Measurements from ENCODE around the gene SOBP.

The SOBP gene

DNA sequence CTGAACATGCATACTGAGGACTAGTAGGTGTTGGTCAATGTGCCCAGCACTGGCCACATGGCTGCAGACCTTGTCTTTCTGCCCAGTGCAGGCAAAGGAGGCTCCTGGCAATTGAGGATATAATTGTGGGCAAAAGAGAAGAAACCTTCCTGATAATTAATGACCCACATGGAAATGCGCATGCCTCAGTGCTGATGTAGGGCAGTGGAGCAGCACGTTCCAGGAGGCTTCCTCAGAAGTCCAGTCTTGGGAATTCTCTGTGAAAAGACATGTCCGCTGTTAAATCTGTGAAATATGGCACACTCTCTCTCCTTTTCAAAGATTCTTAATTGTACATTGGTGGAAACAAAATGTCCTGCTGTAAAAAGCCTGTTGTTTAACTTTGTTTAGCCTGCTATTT is 34.7 kb downstream of the SOBP start:
- TF ChIP-seq, protein P1, sequence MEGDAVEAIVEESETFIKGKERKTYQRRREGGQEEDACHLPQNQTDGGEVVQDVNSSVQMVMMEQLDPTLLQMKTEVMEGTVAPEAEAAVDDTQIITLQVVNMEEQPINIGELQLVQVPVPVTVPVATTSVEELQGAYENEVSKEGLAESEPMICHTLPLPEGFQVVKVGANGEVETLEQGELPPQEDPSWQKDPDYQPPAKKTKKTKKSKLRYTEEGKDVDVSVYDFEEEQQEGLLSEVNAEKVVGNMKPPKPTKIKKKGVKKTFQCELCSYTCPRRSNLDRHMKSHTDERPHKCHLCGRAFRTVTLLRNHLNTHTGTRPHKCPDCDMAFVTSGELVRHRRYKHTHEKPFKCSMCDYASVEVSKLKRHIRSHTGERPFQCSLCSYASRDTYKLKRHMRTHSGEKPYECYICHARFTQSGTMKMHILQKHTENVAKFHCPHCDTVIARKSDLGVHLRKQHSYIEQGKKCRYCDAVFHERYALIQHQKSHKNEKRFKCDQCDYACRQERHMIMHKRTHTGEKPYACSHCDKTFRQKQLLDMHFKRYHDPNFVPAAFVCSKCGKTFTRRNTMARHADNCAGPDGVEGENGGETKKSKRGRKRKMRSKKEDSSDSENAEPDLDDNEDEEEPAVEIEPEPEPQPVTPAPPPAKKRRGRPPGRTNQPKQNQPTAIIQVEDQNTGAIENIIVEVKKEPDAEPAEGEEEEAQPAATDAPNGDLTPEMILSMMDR (IDR thresholded peaks at IDR 0.05; ENCODE audit: poor library complexity, severe bottlenecking): no peak
- no peaks in the 10 kb centered on the region for H3K36me3 ChIP-seq (ENCODE audit: low read depth)
- H3K4me3 ChIP-seq (ENCODE audit: severe bottlenecking): no peak overlapping the region
- no peaks in the 10 kb centered on the region for H3K4me1 ChIP-seq (ENCODE audit: insufficient read depth, poor library complexity, severe bottlenecking)
- H3K9me3 ChIP-seq (ENCODE audit: severe bottlenecking): no peaks in the 10 kb centered on the region
- H3K27ac ChIP-seq (ENCODE audit: poor library complexity, severe bottlenecking): no peak overlapping the region
- no peak for DNase-seq (ENCODE audit: low spot score)
- no peak for ATAC-seq (ENCODE audit: low read depth)
- H3K27me3 ChIP-seq (ENCODE audit: insufficient read depth, poor library complexity, severe bottlenecking): no peaks in the 10 kb centered on the region

DNA sequence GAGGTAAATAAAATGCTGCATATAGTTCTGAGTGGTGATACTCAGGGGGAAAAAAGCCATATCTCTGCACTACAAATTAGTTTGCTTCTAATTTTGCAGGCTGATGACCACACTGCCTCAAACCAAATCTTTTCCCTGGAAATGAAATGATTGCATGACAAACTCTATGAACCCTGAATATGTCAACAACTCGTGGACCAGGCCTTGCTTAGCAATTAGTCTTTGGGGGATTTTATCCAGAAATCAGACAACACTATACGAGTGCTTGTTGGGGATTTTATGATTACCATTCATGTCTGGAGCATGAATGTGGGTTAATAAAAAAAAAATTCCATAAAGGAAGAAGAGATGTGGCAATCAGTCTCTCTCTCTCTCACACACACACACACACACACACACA is 42.0 kb downstream of the SOBP start:
- Histone ChIP-seq H3K36me3 (ENCODE audit: low read depth) (no peaks in the 10 kb centered on the region), H3K4me3 (ENCODE audit: severe bottlenecking) (no peak overlapping the region), H3K27me3 (ENCODE audit: insufficient read depth, poor library complexity, severe bottlenecking) (no peaks in the 10 kb centered on the region), H3K9me3 (ENCODE audit: severe bottlenecking) (no peaks in the 10 kb centered on the region), H3K27ac (ENCODE audit: poor library complexity, severe bottlenecking) (no peak overlapping the region), H3K4me1 (ENCODE audit: insufficient read depth, poor library complexity, severe bottlenecking) (no peaks in the 10 kb centered on the region)
- DNase-seq (ENCODE audit: low spot score) (no peak), ATAC-seq (ENCODE audit: low read depth) (no peak)
- TF ChIP-seq, protein P1 (IDR thresholded peaks at IDR 0.05; ENCODE audit: poor library complexity, severe bottlenecking): no peak

DNA sequence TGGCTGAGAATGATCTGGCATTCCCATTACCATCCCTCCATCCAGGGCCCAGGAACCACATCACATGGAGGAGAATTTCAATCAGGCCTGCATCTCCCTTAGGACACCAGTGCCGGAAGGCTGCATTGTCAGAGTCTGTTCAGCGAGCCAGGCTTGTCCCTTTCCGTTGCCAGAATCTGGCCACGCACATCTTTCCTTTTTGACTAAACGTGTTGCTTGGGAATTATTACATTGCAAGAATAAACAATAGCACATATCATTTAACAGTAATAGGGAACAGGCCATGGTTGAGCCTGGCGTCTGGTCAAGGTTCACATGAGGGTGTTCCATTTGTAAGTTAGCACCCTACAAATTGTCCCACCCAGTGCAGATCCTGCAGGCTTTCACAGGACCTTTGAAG is 42.8 kb downstream of the SOBP start:
- Histone ChIP-seq H3K4me3 (ENCODE audit: severe bottlenecking) (no peak overlapping the region), H3K4me1 (ENCODE audit: insufficient read depth, poor library complexity, severe bottlenecking) (no peaks in the 10 kb centered on the region), H3K27ac (ENCODE audit: poor library complexity, severe bottlenecking) (no peak overlapping the region), H3K9me3 (ENCODE audit: severe bottlenecking) (no peaks in the 10 kb centered on the region), H3K36me3 (ENCODE audit: low read depth) (no peaks in the 10 kb centered on the region), H3K27me3 (ENCODE audit: insufficient read depth, poor library complexity, severe bottlenecking) (no peaks in the 10 kb centered on the region)
- ATAC-seq (ENCODE audit: low read depth): no peak
- DNase-seq (ENCODE audit: low spot score): no peak
- TF ChIP-seq, protein P1 (IDR thresholded peaks at IDR 0.05; ENCODE audit: poor library complexity, severe bottlenecking): no peak

DNA sequence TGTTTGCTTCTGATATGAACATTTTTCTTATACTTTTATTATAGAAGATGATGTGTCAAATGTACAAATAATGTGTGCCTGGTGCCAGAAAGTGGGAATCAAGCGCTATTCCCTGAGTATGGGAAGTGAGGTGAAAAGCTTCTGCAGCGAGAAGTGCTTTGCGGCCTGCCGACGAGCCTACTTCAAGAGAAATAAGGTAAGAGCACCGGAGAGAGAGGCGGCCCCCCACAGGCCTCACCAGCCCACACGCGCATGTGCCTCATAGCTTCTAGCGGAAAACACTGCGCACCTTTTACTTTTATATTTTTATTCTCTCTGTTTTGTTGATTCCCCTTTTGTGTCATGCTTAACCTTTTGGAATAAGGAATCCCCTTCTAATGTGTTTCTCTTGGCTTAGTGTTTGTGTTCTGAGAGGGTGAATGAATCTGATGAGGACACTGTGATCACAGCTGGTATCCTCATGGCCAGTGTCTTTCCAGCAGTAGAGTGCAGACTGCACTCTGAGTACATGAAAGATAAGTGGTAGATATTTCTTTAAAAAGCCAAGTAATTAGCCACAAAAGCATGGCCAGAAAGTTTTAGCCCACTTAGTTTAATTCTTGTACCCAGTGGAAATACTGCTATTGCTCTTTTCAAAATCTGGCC is 43.6 kb downstream of the SOBP start:
- no peaks in the 10 kb centered on the region for H3K4me1 ChIP-seq (ENCODE audit: insufficient read depth, poor library complexity, severe bottlenecking)
- DNase-seq (ENCODE audit: low spot score) (no peak), ATAC-seq (ENCODE audit: low read depth) (no peak)
- no peaks in the 10 kb centered on the region for H3K9me3 ChIP-seq (ENCODE audit: severe bottlenecking)
- H3K27me3 ChIP-seq (ENCODE audit: insufficient read depth, poor library complexity, severe bottlenecking): no peaks in the 10 kb centered on the region
- TF ChIP-seq, protein P1 (IDR thresholded peaks at IDR 0.05; ENCODE audit: poor library complexity, severe bottlenecking): no peak
- no peak overlapping the region for H3K27ac ChIP-seq (ENCODE audit: poor library complexity, severe bottlenecking)
- H3K36me3 ChIP-seq (ENCODE audit: low read depth): no peaks in the 10 kb centered on the region
- H3K4me3 ChIP-seq (ENCODE audit: severe bottlenecking): no peak overlapping the region

DNA sequence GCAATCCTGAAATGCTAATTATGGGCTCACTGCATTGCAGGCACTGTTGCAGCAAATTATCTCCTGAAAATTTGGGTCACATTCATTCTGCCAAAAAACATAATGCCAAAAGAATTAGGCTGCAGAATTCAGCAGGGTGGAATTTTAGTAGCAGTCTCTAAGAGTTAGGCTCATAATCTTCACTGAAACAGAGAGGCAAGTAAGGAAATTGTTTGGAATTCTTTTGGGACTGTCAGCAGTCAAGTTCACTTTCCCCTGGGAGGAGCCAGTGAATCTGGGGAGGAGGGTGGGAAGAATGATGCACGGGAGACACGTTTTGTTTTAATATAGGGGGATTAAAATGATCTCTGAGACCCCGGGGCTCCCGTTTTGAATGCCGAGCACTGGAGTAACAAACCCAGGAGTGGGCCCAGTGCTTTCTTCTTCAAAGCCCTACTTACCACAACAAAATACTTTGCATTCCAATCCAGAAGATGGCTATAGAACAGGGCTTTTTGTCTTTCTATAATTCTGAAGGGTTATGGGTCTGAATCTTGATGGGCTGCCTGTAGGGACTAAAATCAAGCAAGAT is 44.7 kb downstream of the SOBP start:
- no peak overlapping the region for H3K27ac ChIP-seq (ENCODE audit: poor library complexity, severe bottlenecking)
- no peaks in the 10 kb centered on the region for H3K36me3 ChIP-seq (ENCODE audit: low read depth)
- H3K27me3 ChIP-seq (ENCODE audit: insufficient read depth, poor library complexity, severe bottlenecking): peaks cover 2% of the 10 kb centered on the region
- no peak for ATAC-seq (ENCODE audit: low read depth)
- H3K4me3 ChIP-seq (ENCODE audit: severe bottlenecking): no peak overlapping the region
- TF ChIP-seq, protein P1 (IDR thresholded peaks at IDR 0.05; ENCODE audit: poor library complexity, severe bottlenecking): no peak
- DNase-seq (ENCODE audit: low spot score): no peak
- no peaks in the 10 kb centered on the region for H3K4me1 ChIP-seq (ENCODE audit: insufficient read depth, poor library complexity, severe bottlenecking)
- no peaks in the 10 kb centered on the region for H3K9me3 ChIP-seq (ENCODE audit: severe bottlenecking)

Measured in RWPE2 (cell line).